ENCODE results near the gene CT47C1. TPM values are rescaled to one million over a fixed set of nuclear protein-coding genes. Genes with fewer than 3 reads are reported as not detected.

Gene CT47C1
- total RNA-seq, 1 experiment from 2014 or later = not detected

DNA sequence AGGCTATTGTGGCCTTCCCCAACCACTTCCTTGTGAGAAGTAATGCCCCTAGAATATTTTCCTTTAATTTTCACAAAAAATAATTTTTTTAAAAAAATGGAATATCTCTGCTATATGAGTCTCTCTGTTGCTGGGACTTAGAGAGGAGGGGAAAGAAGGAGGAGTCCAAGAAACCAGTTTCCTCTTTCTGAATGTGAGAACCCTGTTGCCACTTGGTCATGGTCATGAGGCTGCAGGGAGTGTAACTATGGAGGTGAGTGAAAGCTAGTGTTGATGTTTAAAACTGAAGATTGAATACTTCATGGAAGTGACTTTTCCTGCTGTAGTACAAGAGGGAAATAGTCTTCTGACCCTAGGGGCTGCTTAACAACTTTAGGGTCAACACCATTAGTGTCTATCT, 34.4 kb downstream of the CT47C1 start:
- no peak overlapping the region for H3K18ac ChIP-seq (ENCODE audit: insufficient read length, low read depth, low read length)
- no peak overlapping the region for H3K9ac ChIP-seq (ENCODE audit: extremely low read depth, insufficient read length, low read length)

More for the DNA sequence above, 34.4 kb downstream of the CT47C1 start:
- Mint-ChIP-seq H3K4me1 (no peaks in the 10 kb centered on the region), H3K9me3 (peaks cover 56 to 58% of the 10 kb centered on the region in 2 experiments), H3K4me3 (no peak overlapping the region), H3K36me3 (ENCODE audit: insufficient read depth in 1 of 3, low read depth in 3 of 3) (no peaks in the 10 kb centered on the region; a peak in 1 of 7 replicates), H3K27ac (no peak overlapping the region), H3K27me3 (ENCODE audit: low read depth) (no peaks in the 10 kb centered on the region)
- DNase-seq = no peak
- H3K27ac ChIP-seq (ENCODE audit: insufficient read length, low read depth, low read length) = no peak overlapping the region
- H2AFZ ChIP-seq (ENCODE audit: low read length) = no peak overlapping the region
- H4K5ac ChIP-seq (ENCODE audit: insufficient read length, low read depth, low read length) = no peak overlapping the region
- no peak overlapping the region for H2AK5ac ChIP-seq (ENCODE audit: insufficient read length, low read length)
- H4K20me1 ChIP-seq (ENCODE audit: control insufficient read depth, insufficient read depth, insufficient read length) = no peaks in the 10 kb centered on the region
- no peak overlapping the region for H3K4ac ChIP-seq (ENCODE audit: low read depth, low read length)
- H2BK12ac ChIP-seq (ENCODE audit: insufficient read length, low read depth, low read length) = no peak overlapping the region
- H3K79me1 ChIP-seq (ENCODE audit: insufficient read depth, low read depth, low read length, poor library complexity, severe bottlenecking) = no peaks in the 10 kb centered on the region
- H2BK20ac ChIP-seq (ENCODE audit: low read depth, low read length, poor library complexity, severe bottlenecking) = no peak overlapping the region
- no peak overlapping the region for H2BK15ac ChIP-seq (ENCODE audit: low read depth, low read length)
- no peaks in the 10 kb centered on the region for H3K4me1 ChIP-seq (ENCODE audit: insufficient read depth, low read length)
- H3K9me3 ChIP-seq (ENCODE audit: control insufficient read depth, low read depth, low read length) = peaks cover 28% of the 10 kb centered on the region
- H4K91ac ChIP-seq (ENCODE audit: insufficient read length, low read depth, low read length) = no peak overlapping the region
- no peak overlapping the region for H3K14ac ChIP-seq (ENCODE audit: insufficient read depth, low read length)
- no peak overlapping the region for H2BK120ac ChIP-seq (ENCODE audit: low read depth, low read length, poor library complexity, severe bottlenecking)
- H3K56ac ChIP-seq (ENCODE audit: insufficient read length, low read depth, low read length) = no peak overlapping the region
- no peak overlapping the region for H3K4me2 ChIP-seq (ENCODE audit: insufficient read depth, insufficient read length, low read length)
- no peaks in the 10 kb centered on the region for H3K79me2 ChIP-seq (ENCODE audit: insufficient read depth, low read length)
- no peak overlapping the region for H2BK5ac ChIP-seq (ENCODE audit: insufficient read length, low read length)
- no peak overlapping the region for H3K23ac ChIP-seq (ENCODE audit: insufficient read length, low read depth, low read length)
- H4K8ac ChIP-seq (replicated peaks; ENCODE audit: insufficient read length, low read depth, low read length) = no peak overlapping the region
- H3K23me2 ChIP-seq (ENCODE audit: insufficient read length, low read depth, low read length, poor library complexity, severe bottlenecking) = no peaks in the 10 kb centered on the region
- H3K27me3 ChIP-seq (ENCODE audit: insufficient read depth, low read length) = no peaks in the 10 kb centered on the region
- TF ChIP-seq, protein P1, sequence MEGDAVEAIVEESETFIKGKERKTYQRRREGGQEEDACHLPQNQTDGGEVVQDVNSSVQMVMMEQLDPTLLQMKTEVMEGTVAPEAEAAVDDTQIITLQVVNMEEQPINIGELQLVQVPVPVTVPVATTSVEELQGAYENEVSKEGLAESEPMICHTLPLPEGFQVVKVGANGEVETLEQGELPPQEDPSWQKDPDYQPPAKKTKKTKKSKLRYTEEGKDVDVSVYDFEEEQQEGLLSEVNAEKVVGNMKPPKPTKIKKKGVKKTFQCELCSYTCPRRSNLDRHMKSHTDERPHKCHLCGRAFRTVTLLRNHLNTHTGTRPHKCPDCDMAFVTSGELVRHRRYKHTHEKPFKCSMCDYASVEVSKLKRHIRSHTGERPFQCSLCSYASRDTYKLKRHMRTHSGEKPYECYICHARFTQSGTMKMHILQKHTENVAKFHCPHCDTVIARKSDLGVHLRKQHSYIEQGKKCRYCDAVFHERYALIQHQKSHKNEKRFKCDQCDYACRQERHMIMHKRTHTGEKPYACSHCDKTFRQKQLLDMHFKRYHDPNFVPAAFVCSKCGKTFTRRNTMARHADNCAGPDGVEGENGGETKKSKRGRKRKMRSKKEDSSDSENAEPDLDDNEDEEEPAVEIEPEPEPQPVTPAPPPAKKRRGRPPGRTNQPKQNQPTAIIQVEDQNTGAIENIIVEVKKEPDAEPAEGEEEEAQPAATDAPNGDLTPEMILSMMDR (conservative IDR thresholded peaks at IDR 0.05) = no peak
- no peak overlapping the region for H3T11ph ChIP-seq (ENCODE audit: low read length)
